Endometrial microvascular endothelial cells (primary cell): ENCODE measurements around the gene ALX4. TPM values are rescaled to one million over a fixed set of nuclear protein-coding genes. Genes with fewer than 3 reads are reported as not detected.

ENCODE experiments used
- in situ Hi-C: cut with HindIII; loops from 2 replicates; pipeline ENCODE4 v1.10.0; 2017; ENCODE audit warnings: low sequenced_read_pairs, low pct_unique_long_range_greater_than_20kb; ENCODE audit errors: inconsistent ontology term
- total RNA-seq: library from RNA; depleted of rRNA; stranded (reverse); fragments of >200 nt; gene quantifications from one replicate; pipeline ENCODE4 v1.2.3, GENCODE V29; 2015; ENCODE audit errors: inconsistent ontology term

The ALX4 gene
- total RNA-seq, 1 donor from 2014 or later: not detected

DNA sequence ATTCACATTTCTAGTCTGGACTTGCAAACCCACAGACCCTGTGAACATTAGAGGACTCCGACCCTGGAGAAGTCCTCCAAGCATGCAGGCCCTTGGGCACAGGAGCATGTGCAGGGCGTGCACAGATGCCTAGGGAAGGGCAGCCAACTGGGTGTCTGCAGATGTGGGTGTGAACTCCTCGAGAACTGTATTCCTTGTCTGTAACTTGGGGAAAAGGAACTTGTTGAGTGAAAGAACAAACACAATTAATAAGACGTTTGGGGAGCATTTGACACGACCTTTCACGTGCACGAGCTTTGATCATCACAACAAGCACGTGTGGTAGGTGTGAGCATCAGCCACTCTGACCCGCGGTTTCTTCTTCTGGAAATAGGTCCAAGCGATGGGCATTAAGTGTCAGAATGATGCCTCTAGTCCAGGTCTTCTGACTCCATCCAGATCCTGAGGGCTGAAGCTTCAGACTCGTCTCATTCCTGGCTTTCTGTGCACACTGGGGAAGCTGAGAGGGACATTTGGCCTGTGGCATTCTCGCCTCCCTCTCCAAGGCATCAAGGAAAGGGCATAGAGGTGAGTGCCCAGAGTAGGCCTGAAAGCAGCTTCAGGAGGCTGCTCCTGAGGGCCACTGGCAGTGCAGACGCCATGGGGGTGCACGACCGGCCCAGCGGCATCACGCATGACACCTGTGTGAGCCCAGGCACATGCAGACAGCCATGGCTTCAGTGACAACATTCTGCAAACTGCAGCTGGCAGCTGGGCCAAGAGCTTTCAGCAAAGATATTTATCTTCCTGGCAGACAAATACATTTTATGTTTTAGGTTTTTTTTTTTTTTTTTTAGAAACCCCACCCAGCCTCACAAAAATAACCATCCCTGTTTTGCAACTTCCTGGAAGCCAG is 32.5 kb downstream of the ALX4 start:
- in situ Hi-C loops: no loop called here

DNA sequence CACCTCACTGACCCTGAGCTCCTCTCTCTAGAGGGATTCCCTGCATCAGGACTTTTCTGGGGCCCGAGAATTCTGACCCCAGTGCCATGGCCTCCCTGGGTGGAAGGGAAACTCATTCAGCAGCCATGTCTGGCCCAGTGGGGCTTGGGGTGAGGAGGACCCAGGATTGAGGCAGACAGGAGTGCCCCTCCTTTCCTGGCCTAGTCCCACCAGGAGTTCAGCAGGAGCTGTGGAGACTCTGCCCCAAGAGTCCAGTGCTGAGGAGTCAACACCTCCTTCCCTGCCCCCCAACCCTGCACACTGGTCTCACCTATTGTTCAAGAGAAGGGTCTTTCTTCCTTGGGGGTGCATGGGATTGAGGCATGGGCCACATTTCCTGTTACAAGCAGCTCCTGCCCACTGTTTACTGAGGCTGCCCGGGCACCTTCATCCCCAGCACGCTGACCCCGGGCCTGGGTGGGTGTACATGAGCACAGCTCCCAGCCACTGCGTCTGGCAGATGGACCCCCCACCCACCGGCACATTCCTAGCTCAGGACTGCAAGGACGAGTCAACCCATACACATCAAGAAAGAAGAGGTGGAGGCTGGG is 33.9 kb downstream of the ALX4 start:
- in situ Hi-C loops: no loop called here

- in situ Hi-C loops: no loop called here
Measured at GRCh38 chr11:44275241-44275640, 34.7 kb downstream of the ALX4 start.

GRCh38 chr11:44274404-44274803 is 35.5 kb downstream of the ALX4 start:
- in situ Hi-C loops: no loop called here

DNA sequence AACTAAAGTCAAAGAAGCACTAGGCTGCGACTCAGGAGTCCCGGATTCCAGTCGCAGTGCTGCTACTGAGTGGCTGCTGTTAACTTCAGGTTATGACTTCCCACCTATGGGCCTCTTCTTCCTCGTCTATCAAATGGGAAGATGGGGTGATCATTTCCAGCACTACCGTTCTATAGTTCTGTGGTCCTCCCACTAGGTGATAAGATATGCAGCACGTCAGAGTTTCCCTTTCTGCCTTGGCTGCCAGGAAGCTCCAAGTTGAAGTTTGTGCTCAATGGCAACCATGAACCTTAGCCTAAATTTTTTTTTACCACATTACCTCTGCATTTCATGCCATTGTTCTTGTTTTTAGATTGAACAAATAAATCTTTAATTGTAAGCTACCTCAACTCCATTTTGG is 38.7 kb downstream of the ALX4 start:
- in situ Hi-C loops: no loop called here

- in situ Hi-C loops: no loop called here
Measured at GRCh38 chr11:44270403-44271273, 39.3 kb downstream of the ALX4 start.

- in situ Hi-C loops: no loop called here
Measured at GRCh38 chr11:44269369-44270351, 40.3 kb downstream of the ALX4 start.

DNA sequence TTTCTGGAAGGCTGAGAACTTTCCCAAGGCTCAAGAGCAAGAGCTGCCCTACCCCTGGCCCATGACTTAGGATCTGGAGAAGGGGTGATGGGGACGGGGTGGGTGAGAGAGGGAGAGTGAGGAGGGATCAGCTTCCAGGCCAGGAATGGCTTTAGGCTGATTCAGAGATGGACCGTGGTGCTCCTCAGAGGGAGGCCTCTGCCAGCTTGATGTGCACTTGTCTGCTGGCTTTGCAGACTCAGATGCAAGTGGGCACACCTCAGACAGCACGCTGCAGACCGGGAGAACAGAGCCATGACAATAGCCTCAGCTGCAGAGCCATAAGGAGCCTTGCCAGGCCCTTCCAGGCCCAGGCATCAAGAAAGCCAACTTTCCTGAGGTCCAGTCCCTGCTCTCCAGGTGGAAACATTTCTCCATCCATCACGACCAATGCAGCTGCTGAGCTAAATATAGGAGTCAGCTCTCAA is 41.3 kb downstream of the ALX4 start:
- in situ Hi-C loops: no loop called here

DNA sequence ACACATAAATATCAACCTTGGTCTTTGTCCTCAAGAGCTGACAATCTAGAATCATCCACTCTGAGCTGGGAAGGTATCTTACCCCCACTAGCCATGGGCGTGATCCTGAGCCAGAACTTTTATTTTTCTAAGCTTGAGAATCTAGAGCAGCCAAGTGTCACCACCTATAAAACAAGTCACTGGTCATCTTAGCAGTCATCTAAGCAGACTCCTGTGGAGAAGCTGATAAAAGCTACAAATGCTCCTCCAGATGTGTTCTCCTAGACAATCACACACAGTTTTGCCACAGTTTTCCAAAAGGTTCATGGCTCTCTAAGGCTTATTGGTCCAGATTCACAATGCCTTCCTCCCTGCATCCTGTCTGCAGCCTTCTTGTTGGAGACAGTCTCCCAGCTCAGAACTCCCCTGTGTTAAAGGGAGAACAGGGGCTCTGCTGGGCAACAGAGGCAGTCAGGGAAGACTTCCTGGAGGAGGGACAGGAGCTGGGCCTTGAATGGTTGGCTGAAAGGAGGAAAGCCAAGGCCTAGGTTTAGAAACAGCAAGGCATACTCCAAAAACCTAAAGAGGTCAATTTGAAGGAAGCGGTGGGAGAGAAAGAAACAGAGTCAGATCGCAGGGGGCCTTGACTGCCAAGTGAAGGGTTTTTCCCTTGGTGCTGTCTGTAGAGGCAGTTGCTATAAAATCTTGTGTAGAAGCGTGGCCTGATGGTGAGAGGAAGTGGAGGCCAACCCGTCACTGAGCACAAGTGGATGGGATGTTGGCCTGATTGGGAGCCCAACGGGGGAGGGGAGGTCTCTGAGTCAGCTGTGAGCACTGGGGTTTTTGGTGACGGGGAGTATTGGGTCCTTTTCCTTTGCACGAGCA is 42.0 kb downstream of the ALX4 start:
- in situ Hi-C loops: no loop called here

GRCh38 chr11:44267006-44267749 is 42.8 kb downstream of the ALX4 start:
- in situ Hi-C loops: no loop called here

GRCh38 chr11:44266056-44266780 is 43.7 kb downstream of the ALX4 start:
- in situ Hi-C loops: no loop called here

- in situ Hi-C loops: no loop called here
Measured at GRCh38 chr11:44264761-44265160, 45.2 kb downstream of the ALX4 start.

DNA sequence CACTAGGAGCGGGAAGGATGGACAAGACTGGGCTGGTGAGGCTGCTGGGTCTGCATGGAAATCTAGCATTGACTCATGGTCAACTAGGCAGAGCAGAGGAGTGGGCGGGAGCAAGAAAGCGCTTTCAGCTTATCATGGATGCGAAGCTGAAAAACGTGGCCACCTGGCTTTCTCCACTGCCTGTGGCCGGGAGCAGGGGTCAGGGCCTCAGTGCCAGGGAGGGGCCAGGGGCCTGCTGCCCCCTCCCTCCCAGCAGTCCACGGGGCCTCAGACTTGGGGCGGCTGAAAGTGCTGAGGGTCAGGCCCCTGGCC is 45.5 kb downstream of the ALX4 start:
- in situ Hi-C loops: no loop called here

DNA sequence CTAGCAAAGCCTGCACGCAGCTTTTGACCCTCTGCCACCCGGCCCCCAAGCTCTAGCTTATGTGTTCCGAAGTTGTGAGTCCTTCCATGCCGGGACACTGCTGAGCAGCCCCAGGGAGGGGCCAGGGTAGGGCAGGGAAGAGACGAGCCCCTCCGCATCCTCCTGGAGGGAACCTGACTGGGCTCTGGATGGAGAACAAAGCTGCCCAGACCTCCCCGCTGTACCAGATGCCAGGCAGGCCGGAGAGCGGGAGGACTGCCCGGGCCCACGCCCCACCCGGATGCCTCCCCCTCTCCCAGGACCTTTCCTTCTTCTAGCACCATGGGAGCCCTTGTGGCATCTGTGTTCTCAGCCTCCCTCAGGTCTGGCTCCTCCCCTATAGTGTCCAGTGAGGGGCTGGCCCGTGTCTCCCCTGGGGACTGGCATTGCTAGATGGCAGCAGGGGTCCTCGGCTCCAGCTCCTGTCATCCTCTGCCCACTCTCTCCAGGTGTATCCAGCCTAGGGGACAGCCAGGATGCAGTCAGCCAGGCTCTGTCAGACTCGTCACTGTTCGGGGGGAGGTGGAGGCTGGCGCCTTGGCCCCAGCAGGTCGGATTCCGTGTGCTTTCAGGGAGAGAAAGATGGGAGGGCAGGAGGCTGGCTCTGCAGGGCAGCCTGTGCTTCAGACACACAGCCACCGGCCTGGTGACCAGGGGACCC is 46.1 kb downstream of the ALX4 start:
- in situ Hi-C loops: no loop called here

GRCh38 chr11:44261800-44262591 is 47.9 kb downstream of the ALX4 start:
- in situ Hi-C loops: no loop called here
